Left renal cortex interstitium (tissue), 4 donors: ENCODE results near the gene NINL. TPM values are rescaled to one million over a fixed set of nuclear protein-coding genes. Genes with fewer than 3 reads are reported as not detected.
"Not testable (repeated sequence)": the region's sequence is repeated elsewhere in the genome, so short reads cannot be mapped to it uniquely, and the experiment has no call there.

ENCODE experiments used
- DNase-seq, 4 donors: peaks; one replicate each; pipeline ENCODE4 v3.0.0-alpha.2; 2013; ENCODE audit warnings: low read depth in 4 of 4, low spot score in 2 of 4, missing footprints in 1 of 4
- polyA plus RNA-seq, 4 donors: library from polyadenylated mRNA; unstranded; fragments of 120-200 nt; gene quantifications; one replicate each; pipeline ENCODE4 v1.2.1, GENCODE V29; 2013; ENCODE audit not compliant: insufficient read length in 4 of 4

The NINL gene
- polyA plus RNA-seq, 4 donors: 32.4 to 65.0 (median 45.4) TPM

GRCh38 chr20:25561771-25562170 is 23.6 kb downstream of the NINL start:
- DNase-seq: not testable (repeated sequence)

GRCh38 chr20:25553819-25554296 is 31.5 kb downstream of the NINL start:
- DNase-seq: no peak

DNA sequence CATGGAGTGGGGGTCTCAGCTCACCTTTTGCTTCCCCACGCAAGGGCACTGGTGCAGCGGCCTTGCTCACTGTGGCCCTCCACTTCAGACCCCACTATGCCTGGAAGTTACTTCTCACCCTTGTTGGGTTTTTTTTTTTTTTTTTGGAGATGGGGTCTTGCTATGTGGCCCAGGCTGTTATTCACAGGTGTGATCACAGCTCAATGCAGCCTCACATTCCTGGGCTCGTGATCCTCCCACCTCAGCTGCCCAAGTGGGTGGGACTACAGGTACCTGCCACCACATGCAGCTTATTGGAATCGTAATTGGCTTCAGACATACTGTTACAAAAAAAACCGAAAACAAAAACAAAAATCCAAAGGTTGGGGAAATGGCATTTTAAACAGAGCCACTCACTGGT is 32.4 kb downstream of the NINL start:
- no peak for DNase-seq

DNA sequence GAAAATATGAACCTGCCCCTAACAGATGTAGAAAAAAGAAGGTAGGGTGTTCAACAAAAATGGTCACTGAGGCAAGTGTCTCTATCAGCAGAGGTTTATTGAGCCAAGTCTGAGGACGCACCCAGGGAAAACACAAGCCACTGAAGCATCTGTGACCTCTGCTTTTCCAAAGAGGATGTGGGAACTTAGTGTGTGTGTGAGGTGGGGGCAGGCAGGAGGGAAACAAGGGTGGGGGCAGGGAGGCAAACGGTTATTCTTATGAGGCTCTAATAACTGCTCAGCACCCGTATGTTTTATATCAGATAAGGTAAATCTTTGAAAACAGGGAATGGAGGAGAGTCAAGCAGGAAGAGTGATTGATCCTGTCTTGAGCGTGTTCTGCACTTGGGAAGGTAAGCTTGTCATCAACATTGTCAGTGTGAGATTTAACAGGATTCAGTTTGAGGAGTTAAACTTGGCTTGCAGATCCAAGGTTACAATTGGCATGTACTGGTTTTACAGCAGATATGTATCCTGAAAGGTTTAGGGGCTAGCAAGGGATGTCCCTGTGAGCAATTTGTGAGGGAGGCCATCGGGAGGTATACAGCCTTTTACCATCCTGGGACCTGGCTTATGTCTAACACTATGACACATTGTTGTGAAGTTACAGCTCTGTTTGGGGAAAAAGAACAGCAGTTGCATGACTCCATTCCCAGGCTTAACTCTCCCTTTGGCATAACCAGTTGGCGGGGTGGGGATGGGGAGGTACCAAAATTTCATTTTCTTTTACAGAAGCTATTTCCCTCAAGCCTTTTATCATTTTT is 33.7 kb downstream of the NINL start:
- no peak for DNase-seq

- DNase-seq: not testable (repeated sequence)
Observed at GRCh38 chr20:25550645-25551337, 34.5 kb downstream of the NINL start.

- DNase-seq: no peak
Observed at GRCh38 chr20:25549843-25550477, 35.4 kb downstream of the NINL start.

GRCh38 chr20:25549172-25549773 is 36.1 kb downstream of the NINL start:
- DNase-seq: no peak

DNA sequence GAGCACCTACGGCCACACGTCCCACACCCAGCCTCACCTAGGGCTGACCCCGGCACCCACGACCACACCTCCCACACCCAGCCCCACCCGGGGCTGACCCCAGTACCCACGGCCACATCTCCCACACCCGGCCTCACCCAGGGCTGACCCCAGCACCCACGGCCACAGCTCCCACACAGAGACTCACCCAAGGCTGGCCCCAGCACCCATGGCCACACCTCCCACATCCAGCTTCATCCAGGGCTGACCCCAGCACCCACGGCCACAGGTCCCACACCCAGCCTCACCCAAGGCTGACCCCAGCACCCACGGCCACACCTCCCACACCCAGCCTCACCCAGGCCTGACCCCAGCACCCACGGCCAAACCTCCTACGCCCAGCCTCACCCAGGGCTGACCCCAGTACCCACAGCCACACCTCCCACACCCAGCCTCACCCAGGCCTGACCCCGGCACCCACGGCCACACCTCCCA is 36.7 kb downstream of the NINL start:
- no peak for DNase-seq

GRCh38 chr20:25547999-25548398 is 37.3 kb downstream of the NINL start:
- no peak for DNase-seq

DNA sequence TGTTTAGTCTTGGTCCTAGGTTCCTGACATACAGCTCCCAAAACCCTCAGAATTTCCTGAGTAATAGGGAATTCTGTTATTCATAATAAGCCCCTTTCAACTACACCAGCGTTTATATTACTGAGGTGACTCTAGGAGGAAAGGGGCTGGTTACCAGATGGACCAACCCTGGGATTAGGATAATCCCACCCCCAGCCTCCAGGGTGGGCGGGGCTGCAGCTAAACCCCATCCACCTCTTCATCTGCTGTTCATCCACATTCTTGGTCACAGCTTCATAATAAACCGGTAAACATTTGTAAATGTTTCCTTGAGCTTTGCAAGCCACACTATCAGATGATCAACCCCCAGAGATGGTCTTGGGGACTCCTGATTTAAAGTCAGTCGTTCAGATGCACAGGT is 38.3 kb downstream of the NINL start:
- DNase-seq: no peak

DNA sequence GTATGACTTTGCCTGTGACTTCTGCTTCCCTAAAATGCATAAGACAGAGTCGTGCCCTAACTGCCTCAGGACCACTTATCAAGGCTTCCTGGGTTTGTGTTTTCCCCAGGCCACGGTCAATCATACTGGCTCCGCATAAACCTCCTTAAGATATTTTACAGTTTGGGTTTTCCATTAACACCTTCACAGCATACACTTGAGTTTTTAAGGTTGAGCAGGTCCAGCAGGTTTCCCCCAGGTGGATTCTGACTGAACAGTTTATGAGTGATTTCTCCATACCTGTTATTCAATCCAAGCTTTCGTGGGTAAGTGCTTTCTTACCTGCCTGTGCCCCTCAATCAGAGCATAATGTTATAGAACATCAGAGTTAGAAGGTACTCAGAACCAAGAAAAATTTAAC is 39.3 kb downstream of the NINL start:
- DNase-seq: no peak

DNA sequence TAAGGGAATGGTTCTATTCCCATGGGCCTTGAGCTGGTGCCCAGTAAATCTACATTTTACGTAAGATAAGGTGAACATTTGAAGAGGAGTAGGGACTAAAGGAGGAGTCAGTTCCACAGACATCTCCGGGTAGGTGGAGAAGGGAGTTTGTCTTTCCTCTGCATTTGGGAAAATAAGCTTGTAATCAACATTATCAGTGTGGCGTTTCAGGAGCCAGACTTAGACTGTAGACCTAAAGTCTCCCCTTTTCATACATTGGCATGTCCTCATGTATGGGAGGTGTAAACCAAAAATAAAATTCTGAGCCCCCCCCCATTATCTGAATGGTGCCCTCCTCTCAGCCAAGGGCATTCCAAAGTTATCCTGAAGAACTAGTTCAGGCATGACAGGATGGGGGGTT is 40.2 kb downstream of the NINL start:
- DNase-seq: no peak

- no peak for DNase-seq
Observed at GRCh38 chr20:25544734-25545133, 40.6 kb downstream of the NINL start.

GRCh38 chr20:25544311-25544710 is 41.0 kb downstream of the NINL start:
- no peak for DNase-seq

GRCh38 chr20:25543068-25543467 is 42.3 kb downstream of the NINL start:
- no peak for DNase-seq

DNA sequence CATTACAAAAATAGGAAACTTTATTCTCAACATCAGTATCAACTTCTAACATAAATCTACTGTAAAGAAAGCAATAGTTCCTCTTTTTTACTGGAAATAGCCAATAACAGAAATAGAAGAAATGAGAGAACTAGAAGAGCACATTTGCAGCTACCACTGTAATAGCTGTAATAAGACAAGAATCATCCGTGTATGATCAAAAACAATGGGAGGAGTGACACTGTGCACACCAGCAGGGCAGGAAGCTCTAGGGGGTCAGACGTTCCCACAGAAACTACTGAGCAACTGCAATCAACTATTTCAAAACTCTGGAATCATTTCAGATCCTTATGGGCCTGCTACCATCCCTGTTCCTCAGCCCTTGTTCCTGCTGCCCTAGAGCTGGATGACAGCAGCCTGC is 43.7 kb downstream of the NINL start:
- no peak for DNase-seq

GRCh38 chr20:25539742-25540672 is 45.3 kb downstream of the NINL start:
- DNase-seq: no peak

DNA sequence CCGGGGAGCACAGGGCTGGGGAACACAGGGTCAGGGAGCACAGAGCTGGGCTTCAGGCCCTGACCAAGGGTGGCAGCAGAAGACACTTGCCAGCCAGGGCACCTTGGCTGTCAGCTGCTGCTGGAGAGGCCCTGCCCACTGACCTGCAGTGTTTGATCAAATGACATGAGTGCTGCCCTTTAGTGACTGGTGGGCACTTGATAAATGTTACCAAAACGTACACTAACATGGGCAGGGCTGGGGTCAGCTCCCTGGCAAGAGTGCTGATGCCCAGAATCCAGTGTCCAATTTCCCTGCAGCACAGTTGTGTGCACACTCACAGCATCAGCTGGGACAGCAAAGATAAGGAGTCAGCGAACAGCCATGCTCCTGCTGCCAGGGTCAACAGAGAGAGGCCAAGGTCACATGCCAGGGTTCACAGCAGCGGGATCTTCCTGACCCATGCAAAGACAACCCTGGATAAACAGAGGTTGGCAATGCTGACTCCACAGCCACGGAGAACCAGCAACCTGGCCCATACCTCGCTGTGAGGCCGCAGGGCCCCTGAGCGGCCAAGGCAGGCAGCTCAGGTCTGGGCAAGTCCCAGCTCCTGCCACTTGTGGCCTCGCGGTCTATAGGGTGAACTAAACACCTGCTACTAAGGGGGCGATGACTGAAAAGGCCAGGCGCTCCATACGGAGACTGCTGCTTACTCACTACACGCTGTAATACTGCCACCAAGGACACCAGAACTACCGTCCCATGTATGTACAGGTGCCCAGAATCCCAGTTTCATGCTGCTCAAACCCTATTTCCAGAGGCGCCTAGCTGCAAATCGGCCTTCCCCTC is 46.3 kb downstream of the NINL start:
- DNase-seq: no peak

DNA sequence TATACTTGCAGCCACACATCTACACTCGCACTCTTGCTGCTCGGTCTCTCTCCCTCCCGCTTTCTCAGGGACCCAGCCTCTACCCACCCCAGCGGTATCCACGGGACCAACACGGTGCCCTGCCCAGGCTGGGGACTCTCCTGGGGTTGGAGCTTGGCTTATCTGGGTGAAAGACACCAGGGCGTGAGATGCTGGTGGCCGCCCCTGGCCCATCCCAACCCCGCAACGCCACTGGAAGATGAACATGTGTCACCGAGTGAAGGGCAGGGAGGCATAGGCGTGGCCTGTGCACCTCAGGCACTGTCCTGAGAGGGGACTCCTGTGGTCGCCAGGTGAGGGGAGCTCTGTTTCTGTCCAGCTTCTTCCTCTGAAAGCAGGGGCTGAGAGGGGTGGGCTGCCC is 47.4 kb downstream of the NINL start:
- DNase-seq: no peak
